ENCODE measurements around the gene ELOVL5.

Gene ELOVL5

DNA sequence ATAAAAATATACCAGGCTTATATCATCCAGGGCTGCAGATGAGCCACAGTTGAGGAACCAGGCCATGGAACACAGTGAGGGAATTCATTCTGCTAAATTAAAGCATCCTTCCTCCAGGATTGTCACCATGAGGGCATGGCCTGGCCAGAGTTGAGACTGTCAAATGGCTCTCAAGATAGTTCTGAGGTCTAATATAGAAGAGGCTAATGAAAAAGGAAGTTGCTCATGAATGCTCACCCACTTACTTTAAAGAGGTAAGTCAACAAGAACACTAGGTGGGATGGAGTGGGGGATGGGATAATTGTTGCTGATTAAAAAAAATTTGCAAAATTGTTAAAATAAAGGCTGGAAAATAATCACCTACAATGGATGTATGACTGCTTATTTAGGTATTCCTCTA is 128.1 kb downstream of the ELOVL5 start:
- no peak overlapping the region for H3K9ac ChIP-seq
- no peak overlapping the region for H2AFZ ChIP-seq (ENCODE audit: low read depth)
- no peaks in the 10 kb centered on the region for H3K36me3 ChIP-seq (ENCODE audit: insufficient read depth)
- H3K79me2 ChIP-seq (ENCODE audit: insufficient read depth, low read depth), result no peaks in the 10 kb centered on the region
- no peaks in the 10 kb centered on the region for H3K27me3 ChIP-seq (ENCODE audit: insufficient read depth, low read depth)
- TF ChIP-seq, protein P1, sequence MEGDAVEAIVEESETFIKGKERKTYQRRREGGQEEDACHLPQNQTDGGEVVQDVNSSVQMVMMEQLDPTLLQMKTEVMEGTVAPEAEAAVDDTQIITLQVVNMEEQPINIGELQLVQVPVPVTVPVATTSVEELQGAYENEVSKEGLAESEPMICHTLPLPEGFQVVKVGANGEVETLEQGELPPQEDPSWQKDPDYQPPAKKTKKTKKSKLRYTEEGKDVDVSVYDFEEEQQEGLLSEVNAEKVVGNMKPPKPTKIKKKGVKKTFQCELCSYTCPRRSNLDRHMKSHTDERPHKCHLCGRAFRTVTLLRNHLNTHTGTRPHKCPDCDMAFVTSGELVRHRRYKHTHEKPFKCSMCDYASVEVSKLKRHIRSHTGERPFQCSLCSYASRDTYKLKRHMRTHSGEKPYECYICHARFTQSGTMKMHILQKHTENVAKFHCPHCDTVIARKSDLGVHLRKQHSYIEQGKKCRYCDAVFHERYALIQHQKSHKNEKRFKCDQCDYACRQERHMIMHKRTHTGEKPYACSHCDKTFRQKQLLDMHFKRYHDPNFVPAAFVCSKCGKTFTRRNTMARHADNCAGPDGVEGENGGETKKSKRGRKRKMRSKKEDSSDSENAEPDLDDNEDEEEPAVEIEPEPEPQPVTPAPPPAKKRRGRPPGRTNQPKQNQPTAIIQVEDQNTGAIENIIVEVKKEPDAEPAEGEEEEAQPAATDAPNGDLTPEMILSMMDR (conservative IDR thresholded peaks at IDR 0.05; ENCODE audit: low read depth, low read length), result no peak
- H3K4me3 ChIP-seq (IDR thresholded peaks at IDR 0.05; ENCODE audit: insufficient read depth, low read depth, low read length), result no peak overlapping the region
- H3K4me1 ChIP-seq (ENCODE audit: low read depth, poor library complexity, severe bottlenecking), result no peaks in the 10 kb centered on the region
- no peaks in the 10 kb centered on the region for H4K20me1 ChIP-seq (ENCODE audit: insufficient read depth)
- no peak overlapping the region for H3K27ac ChIP-seq
- H3K4me2 ChIP-seq, result no peak overlapping the region

All from KMS-11 (cell line).